ENCODE results near the gene IRX4. TPM values are rescaled to one million over a fixed set of nuclear protein-coding genes. Genes with fewer than 3 reads are reported as not detected.
"Not testable (repeated sequence)": the region's sequence is repeated elsewhere in the genome, so short reads cannot be mapped to it uniquely, and the experiment has no call there.

IRX4 gene
- total RNA-seq, 2 donors from 2014 or later, result not detected

DNA sequence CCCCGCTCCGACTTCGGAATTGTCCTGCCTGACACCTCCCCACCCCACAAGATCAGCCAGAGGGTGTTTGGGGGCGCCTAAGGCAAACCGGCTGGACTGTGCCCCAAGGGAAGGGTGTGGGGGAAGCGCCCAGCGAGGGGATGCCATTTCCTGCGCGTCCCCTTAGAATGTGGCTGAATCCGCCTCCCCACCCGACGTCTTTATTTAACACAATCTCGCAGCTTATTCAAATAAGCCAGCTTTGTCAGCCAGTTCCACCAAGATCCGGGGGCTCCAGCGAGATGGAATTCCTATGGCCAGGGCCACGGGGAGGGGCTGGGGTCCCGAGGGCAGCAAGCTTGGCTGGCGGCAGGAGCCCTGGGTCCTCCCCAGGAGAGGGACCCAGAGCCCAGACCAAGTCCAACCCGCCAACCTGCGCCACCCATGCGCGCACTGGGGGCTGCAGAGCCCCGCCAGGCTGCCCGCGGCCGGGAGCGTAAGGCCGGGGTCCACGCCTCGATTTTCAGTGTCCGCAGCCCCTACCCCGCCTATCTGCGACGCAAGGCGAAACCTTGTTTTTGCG, 7.4 kb downstream of the IRX4 start:
- peaks cover 5% of the 10 kb centered on the region for H3K36me3 Mint-ChIP-seq (ENCODE audit: low read depth)
- H3K27me3 Mint-ChIP-seq, result peaks cover 57% of the 10 kb centered on the region
- H3K9me3 ChIP-seq (ENCODE audit: control insufficient read depth, low read length, poor library complexity, severe bottlenecking), result no peaks in the 10 kb centered on the region
- ATAC-seq (no peak), DNase-seq (no peak)
- H3K4me1 Mint-ChIP-seq, result peaks cover 11% of the 10 kb centered on the region
- H3K27ac Mint-ChIP-seq, result no peak overlapping the region
- peak overlapping the region; percentile 52 for H3K4me3 Mint-ChIP-seq

DNA sequence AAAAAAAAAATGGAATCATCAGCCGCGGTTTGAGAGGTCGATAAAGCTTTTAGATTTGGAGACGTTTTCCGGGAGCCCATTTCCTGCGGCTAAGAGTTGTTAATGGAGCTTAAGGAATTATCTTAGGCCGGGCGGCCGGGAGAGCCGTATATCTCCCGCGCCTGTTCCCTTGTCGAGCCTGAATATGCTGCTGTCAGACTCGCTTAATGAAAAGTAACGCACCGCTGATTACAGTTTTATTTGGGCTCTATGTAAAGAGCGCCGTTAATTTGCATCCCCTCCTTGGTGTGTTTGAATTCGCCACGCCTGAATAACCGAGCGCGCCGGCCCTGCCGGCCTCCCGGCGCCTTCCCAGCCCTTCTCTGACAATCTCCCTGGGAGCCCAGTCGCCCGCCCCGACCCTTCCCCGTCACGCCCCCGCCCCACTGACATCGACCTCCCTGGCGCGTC, 7.9 kb downstream of the IRX4 start:
- no peaks in the 10 kb centered on the region for H3K9me3 ChIP-seq (ENCODE audit: control insufficient read depth, low read length, poor library complexity, severe bottlenecking)
- Mint-ChIP-seq H3K4me1 (peaks cover 7% of the 10 kb centered on the region), H3K36me3 (ENCODE audit: low read depth) (peaks cover 5% of the 10 kb centered on the region), H3K4me3 (peak overlapping the region; percentile 52), H3K27me3 (peaks cover 51% of the 10 kb centered on the region), H3K27ac (no peak overlapping the region)
- no peak for ATAC-seq
- no peak for DNase-seq

DNA sequence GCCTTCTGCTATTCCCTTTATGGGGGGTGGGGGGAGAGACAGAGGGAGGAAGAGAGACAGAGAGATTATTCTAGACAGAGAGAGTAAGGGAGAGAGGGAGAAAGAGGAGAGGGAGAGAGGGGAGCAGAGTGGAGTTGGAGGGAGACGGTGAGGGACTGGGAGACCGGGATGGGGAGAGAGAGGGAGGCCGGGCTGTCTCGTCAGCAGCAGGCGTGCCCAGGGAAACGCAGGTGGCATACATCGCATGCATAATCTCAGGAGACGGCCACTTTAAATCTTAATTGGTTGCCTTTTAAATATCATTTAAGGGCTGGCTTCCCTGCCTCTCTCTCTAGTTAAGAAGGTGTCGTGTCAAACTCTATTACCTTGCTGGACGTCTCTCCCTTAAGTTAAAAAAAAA, 8.4 kb downstream of the IRX4 start:
- Mint-ChIP-seq H3K4me3 (no peak overlapping the region), H3K4me1 (peaks cover 7% of the 10 kb centered on the region), H3K36me3 (ENCODE audit: low read depth) (peaks cover 2% of the 10 kb centered on the region), H3K27me3 (peaks cover 47% of the 10 kb centered on the region), H3K27ac (no peak overlapping the region)
- H3K9me3 ChIP-seq (ENCODE audit: control insufficient read depth, low read length, poor library complexity, severe bottlenecking), result no peaks in the 10 kb centered on the region
- no peak for DNase-seq
- no peak for ATAC-seq

DNA sequence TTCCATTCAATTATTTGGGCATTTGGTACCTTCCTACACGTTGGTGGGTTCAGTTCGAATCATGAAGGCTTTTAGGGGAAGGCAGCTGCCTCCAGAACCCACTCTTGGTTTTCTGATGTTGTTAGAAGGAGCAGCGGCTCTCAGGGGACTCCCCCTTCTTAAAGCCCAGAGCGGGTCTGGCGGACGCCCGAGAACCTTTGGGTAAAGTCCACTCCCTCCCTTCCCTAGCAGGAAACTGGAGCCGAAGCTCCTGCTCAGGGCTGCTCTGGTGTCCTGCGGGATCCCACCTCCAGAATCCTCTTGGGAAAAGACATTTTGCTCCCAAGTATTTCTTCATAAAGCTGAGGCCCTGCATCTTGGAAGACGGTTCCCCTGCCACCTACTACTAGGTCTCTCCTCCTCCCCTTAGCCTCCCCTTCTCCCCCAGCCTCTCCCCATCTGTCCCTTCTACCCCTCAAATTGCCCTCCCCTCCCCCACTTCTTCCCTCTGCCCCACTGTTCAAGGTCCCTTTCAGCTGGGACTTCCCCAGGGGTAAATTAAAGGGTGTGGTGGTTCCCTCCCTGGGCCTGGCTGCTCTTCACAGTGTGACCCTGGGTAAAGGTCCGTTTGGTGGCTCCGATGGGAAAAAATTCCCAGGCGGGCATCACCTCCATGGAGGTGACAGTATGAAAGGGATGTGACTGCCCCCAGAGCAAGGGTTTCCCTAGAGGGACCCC, 9.3 kb downstream of the IRX4 start:
- Mint-ChIP-seq H3K4me3 (no peak overlapping the region), H3K27me3 (peaks cover 48% of the 10 kb centered on the region)
- no peak for ATAC-seq

DNA sequence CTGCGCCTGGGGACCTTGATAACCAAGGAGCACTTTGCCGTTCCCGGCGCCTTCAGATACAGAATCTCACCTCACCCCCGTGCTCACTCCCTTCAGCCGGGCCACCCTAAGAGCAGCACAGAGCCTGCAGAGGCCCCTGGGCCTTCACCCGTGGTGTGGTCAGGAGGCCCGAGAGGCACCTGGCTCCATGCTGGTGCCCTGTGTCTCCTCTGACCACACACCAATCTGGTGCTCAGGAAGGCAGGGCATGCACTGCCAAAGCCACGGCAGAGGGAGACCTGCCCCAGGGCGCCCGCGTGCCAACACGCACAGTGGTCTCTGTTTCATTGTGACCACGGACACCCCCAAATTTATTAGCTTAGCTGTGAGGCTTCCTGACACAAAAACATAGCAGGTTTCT, 11.3 kb downstream of the IRX4 start:
- Mint-ChIP-seq H3K27me3 (peaks cover 43% of the 10 kb centered on the region), H3K36me3 (ENCODE audit: low read depth) (peaks cover 2% of the 10 kb centered on the region), H3K27ac (no peak overlapping the region), H3K4me3 (no peak overlapping the region), H3K4me1 (peaks cover 7% of the 10 kb centered on the region)
- ATAC-seq (no peak), DNase-seq (no peak)
- no peaks in the 10 kb centered on the region for H3K9me3 ChIP-seq (ENCODE audit: control insufficient read depth, low read length, poor library complexity, severe bottlenecking)

More for the DNA sequence above, 9.3 kb downstream of the IRX4 start:
- H3K4me1 Mint-ChIP-seq, result peaks cover 7% of the 10 kb centered on the region
- H3K9me3 ChIP-seq (ENCODE audit: control insufficient read depth, low read length, poor library complexity, severe bottlenecking), result no peaks in the 10 kb centered on the region
- no peak overlapping the region for H3K27ac Mint-ChIP-seq
- DNase-seq, result no peak
- H3K36me3 Mint-ChIP-seq (ENCODE audit: low read depth), result peaks cover 2% of the 10 kb centered on the region

DNA sequence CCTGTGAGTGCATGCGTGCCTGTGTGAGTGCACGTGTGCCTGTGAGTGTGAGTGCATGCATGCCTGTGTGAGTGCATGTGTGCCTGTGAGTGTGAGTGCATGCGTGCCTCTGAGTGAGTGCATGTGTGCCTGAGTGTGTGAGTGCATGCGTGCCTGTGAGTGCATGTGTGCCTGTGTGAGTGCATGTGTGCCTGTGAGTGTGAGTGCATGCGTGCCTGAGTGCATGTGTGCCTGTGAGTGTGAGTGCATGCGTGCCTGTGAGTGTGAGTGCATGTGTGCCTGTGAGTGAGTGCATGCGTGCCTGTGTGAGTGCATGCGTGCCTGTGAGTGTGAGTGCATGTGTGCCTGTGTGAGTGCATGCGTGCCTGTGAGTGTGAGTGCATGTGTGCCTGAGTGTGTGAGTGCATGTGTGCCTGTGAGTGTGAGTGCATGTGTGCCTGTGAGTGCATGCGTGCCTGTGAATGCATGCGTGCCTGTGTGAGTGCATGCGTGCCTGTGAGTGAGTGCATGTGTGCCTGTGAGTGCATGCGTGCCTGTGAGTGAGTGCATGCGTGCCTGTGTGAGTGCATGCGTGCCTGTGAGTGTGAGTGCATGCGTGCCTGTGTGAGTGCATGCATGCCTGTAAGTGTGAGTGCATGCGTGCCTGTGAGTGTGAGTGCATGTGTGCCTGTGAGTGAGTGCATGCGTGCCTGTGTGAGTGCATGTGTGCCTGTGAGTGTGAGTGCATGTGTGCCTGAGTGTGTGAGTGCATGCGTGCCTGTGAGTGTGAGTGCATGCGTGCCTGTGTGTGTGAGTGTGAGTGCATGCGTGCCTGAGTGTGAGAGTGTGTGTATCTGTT, 12.1 kb downstream of the IRX4 start:
- not testable (repeated sequence) for H3K4me1 Mint-ChIP-seq; DNase-seq; H3K9me3 ChIP-seq (ENCODE audit: control insufficient read depth, low read length, poor library complexity, severe bottlenecking); H3K27ac Mint-ChIP-seq; ATAC-seq; H3K4me3 Mint-ChIP-seq; H3K36me3 Mint-ChIP-seq (ENCODE audit: low read depth)
- peaks cover 45% of the 10 kb centered on the region for H3K27me3 Mint-ChIP-seq

DNA sequence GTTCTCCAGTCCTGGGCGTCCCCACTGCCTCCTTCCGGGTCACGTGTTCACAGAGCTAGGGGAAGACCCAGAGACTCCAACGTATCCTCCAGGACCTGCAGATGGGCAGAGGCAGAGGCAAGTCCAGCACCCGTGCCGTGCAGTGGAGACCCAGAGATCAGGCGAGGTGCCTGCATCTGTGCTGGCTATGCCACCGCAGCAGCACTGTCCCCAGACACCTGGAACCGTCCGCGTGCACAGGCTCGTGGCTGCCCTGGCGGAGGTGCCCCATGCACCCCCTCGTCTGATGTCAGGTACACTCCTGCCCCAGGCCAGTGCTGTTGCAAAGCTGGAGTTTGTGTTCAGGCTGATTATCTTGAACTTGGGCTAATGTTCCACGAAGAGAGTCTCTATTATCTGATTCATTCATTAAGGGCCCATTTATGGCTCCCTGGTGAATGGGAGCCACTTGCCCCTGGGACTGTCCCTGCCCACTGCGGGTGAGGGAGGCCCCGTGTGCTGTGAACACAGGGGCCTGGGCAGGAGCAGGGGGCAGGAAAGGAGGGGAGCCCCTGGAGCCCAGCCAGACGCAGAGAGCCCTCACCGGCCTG, 13.7 kb downstream of the IRX4 start:
- no peaks in the 10 kb centered on the region for H3K36me3 Mint-ChIP-seq (ENCODE audit: low read depth)
- no peak for ATAC-seq
- no peak overlapping the region for H3K27ac Mint-ChIP-seq
- H3K9me3 ChIP-seq (ENCODE audit: control insufficient read depth, low read length, poor library complexity, severe bottlenecking), result no peaks in the 10 kb centered on the region
- no peak for DNase-seq
- peaks cover 44% of the 10 kb centered on the region for H3K27me3 Mint-ChIP-seq
- H3K4me3 Mint-ChIP-seq, result no peak overlapping the region
- H3K4me1 Mint-ChIP-seq, result no peaks in the 10 kb centered on the region

DNA sequence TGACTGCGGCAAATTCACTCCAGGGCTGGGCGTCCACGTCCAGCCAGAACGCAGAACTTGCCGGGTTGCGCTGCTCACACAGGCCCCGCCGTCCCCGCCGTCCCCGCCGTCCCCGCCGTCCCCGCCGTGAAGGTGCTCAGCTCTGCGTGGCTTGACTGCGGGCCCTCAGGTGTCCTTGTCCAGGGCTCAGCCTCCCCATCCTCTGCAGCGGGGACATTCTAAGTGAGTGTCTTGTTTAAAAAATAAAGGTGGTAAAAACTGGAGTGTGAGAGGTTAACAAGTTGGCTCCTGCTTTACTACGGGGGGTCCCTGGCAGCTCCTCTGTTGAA, 14.9 kb downstream of the IRX4 start:
- H3K9me3 ChIP-seq (ENCODE audit: control insufficient read depth, low read length, poor library complexity, severe bottlenecking), result no peaks in the 10 kb centered on the region
- DNase-seq (no peak), ATAC-seq (no peak)
- no peaks in the 10 kb centered on the region for H3K4me1 Mint-ChIP-seq
- H3K27ac Mint-ChIP-seq, result no peak overlapping the region
- no peaks in the 10 kb centered on the region for H3K36me3 Mint-ChIP-seq (ENCODE audit: low read depth)
- H3K4me3 Mint-ChIP-seq, result no peak overlapping the region
- peaks cover 48% of the 10 kb centered on the region for H3K27me3 Mint-ChIP-seq

DNA sequence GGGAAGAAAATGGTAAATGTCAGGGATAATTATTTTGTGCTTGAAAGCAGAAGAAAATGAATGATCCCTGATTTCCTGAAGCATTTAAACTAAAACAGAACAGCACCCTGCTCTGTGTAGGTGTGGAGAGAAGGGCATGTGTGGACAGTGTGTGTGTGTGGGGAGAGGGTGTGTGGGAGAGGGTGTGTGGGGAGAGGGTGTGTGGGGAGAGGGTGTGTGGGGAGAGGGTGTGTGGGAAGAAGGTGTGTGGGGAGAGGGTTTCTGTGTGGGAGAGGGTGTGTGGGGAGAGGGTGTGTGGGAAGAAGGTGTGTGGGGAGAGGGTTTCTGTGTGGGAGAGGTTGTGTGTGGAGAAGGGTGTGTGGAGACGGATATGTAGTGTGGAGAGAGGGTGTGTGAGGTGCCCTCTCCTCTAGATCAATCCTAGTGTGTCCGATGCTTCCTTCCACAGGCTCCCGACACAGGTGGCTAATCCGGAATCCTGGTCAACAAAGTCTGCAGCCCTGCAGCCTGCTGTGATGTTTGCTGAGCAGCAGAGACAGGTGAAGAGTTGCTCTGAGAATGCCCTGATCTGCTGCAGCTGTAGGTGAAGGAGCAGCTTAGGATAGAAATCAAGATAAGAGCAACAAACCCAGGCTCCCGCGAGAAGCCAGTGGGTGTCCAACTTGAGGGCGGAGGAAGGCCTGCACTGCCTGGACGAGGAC, 15.5 kb downstream of the IRX4 start:
- Mint-ChIP-seq H3K36me3 (ENCODE audit: low read depth) (no peaks in the 10 kb centered on the region), H3K27me3 (peaks cover 51% of the 10 kb centered on the region), H3K4me1 (no peaks in the 10 kb centered on the region), H3K4me3 (no peak overlapping the region), H3K27ac (no peak overlapping the region)
- DNase-seq (no peak), ATAC-seq (no peak)
- H3K9me3 ChIP-seq (ENCODE audit: control insufficient read depth, low read length, poor library complexity, severe bottlenecking), result no peaks in the 10 kb centered on the region

DNA sequence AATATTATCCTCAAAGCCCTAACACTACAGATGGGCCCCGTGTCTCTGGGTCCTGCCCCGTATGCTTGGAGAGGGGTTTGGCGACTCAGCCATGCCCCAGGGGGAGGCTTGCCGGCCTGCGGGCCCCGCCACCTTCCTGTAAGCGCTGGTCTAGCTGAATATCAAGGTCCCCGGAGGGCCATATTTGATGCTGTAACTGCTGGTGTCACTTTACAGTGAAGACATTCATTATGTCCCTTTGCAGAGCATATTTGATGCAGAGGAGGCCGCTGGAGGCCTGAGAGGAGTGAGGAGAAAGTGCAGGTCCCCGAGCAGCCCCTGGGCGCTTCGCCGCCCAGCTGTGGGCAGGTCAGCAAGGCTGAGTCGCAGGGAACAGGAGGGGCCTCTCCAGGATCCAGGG, 16.8 kb downstream of the IRX4 start:
- Mint-ChIP-seq H3K27ac (no peak overlapping the region), H3K27me3 (peaks cover 59% of the 10 kb centered on the region), H3K4me1 (no peaks in the 10 kb centered on the region), H3K36me3 (ENCODE audit: low read depth) (no peaks in the 10 kb centered on the region), H3K4me3 (no peak overlapping the region)
- DNase-seq (no peak), ATAC-seq (no peak)
- no peaks in the 10 kb centered on the region for H3K9me3 ChIP-seq (ENCODE audit: control insufficient read depth, low read length, poor library complexity, severe bottlenecking)

DNA sequence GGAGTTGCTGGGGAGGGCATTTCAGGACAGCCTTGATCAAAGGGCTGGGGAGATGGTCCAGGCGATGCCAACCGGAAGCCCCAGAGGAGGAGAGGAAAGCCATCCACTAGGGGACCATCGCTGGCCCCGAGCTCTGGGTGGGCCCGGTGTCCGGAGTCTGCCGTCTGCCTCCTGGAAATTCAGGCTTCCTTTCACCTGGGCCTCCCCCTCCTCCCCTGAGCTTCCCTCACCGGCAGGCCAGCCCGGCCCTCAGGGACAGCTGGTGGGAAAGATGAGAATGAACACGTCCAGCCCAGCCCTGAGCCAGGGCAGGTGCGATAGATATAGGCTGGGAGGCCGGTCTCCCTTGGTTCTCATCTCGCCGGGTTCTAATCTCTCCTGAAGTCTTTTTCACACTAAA, 17.2 kb downstream of the IRX4 start:
- Mint-ChIP-seq H3K4me1 (no peaks in the 10 kb centered on the region), H3K4me3 (no peak overlapping the region), H3K27ac (no peak overlapping the region), H3K36me3 (ENCODE audit: low read depth) (no peaks in the 10 kb centered on the region), H3K27me3 (peaks cover 59% of the 10 kb centered on the region)
- ATAC-seq (no peak), DNase-seq (no peak)
- no peaks in the 10 kb centered on the region for H3K9me3 ChIP-seq (ENCODE audit: control insufficient read depth, low read length, poor library complexity, severe bottlenecking)

DNA sequence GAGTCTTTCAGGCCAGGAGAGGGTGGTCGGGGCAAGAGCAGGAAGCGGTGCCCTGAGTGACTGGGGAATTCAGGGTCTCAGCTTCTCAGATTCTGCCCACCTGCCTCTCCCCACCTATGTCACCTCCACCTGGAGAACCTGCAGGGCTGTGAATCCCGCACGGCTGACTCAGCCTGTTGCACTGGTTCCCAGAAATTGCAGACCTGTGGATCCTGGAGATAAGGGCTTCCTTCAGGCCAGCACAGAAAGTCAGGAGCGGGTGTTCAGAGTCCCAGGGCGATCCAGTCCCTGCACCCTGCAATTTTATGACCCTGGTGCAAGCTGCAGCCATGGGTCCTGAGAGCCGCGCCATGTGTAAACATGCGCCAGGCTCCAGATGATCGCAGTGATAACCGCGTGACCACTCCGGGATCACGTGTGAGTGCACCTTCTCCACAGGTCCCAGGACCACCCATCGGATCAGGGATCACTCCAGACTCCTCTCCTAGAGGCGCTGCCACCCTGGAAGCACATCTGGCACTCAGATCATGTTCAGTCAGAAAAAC, 17.8 kb downstream of the IRX4 start:
- H3K4me3 Mint-ChIP-seq, result no peak overlapping the region
- H3K4me1 Mint-ChIP-seq, result no peaks in the 10 kb centered on the region
- ATAC-seq (no peak), DNase-seq (no peak)
- peaks cover 59% of the 10 kb centered on the region for H3K27me3 Mint-ChIP-seq
- H3K36me3 Mint-ChIP-seq (ENCODE audit: low read depth), result no peaks in the 10 kb centered on the region
- no peaks in the 10 kb centered on the region for H3K9me3 ChIP-seq (ENCODE audit: control insufficient read depth, low read length, poor library complexity, severe bottlenecking)
- no peak overlapping the region for H3K27ac Mint-ChIP-seq

DNA sequence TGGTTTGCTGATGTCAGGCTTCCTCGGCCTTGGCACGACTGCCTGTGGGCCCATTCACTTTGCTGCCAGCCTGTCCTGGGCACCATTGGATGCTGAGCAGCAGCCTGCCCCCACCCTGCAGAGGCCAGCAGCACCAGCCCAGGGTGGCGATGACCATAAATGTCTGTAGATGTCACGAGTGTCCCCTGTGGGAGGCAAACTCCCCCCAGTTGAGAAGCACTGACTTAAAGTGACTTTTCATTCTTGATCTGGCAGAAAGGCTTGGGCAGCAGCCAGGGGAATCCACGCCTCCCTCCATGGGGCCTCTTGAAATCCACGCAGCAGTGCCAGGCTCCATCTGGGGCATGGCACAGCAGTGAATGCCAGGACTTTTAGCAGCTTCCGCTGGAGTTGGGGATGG, 21.8 kb downstream of the IRX4 start:
- no peak for ATAC-seq
- Mint-ChIP-seq H3K27me3 (peaks cover 54% of the 10 kb centered on the region), H3K36me3 (ENCODE audit: low read depth) (no peaks in the 10 kb centered on the region), H3K27ac (no peak overlapping the region), H3K4me1 (no peaks in the 10 kb centered on the region), H3K4me3 (no peak overlapping the region)
- no peak for DNase-seq
- H3K9me3 ChIP-seq (ENCODE audit: control insufficient read depth, low read length, poor library complexity, severe bottlenecking), result no peaks in the 10 kb centered on the region

All from T-helper 17 cell (primary cell).